IMR-90 (cell line): ENCODE measurements around the gene PDLIM1.

Experiments
- BHLHE40 ChIP-seq: fragments of 150-350 bp; IDR thresholded peaks from 2 replicates; pipeline ENCODE4 v1.6.1; 2016; ENCODE audit warnings: mild to moderate bottlenecking, low read depth, low read length
- CEBPB ChIP-seq: IDR thresholded peaks from 2 replicates; pipeline ENCODE4 v1.6.1; 2012; ENCODE audit warnings: low read depth, low read length, improper control_type of control experiment
- CTCF ChIP-seq: conservative IDR thresholded peaks from 2 replicates; pipeline ENCODE4 v1.5.1; 2012; ENCODE audit warnings: mild to moderate bottlenecking, low read depth, low read length, improper control_type of control experiment
- FOS ChIP-seq: fragments of 150-350 bp; IDR thresholded peaks from 2 replicates; pipeline ENCODE4 v1.6.1; 2016; ENCODE audit warnings: low read depth, low read length
- MAFK ChIP-seq: IDR thresholded peaks from 2 replicates; pipeline ENCODE4 v1.6.1; 2012; ENCODE audit warnings: low read depth, low read length, improper control_type of control experiment
- MAZ ChIP-seq: IDR thresholded peaks from 2 replicates; pipeline ENCODE4 v1.6.1; 2012; ENCODE audit warnings: low read depth, mild to moderate bottlenecking, low read length, improper control_type of control experiment, moderate library complexity, borderline replicate concordance
- MXI1 ChIP-seq: IDR thresholded peaks from 2 replicates; pipeline ENCODE4 v1.6.1; 2012; ENCODE audit warnings: low read depth, mild to moderate bottlenecking, low read length, moderate library complexity, borderline replicate concordance
- POLR2A ChIP-seq: IDR thresholded peaks from 2 replicates; pipeline ENCODE4 v1.6.1; 2012; ENCODE audit warnings: mild to moderate bottlenecking, low read depth, low read length
- RAD21 ChIP-seq: IDR thresholded peaks from 2 replicates; pipeline ENCODE4 v1.6.1; 2012; ENCODE audit warnings: low read length, improper control_type of control experiment
- RCOR1 ChIP-seq: IDR thresholded peaks from 2 replicates; pipeline ENCODE4 v1.6.1; 2012; ENCODE audit warnings: mild to moderate bottlenecking, low read length, improper control_type of control experiment; ENCODE audit not compliant: insufficient replicate concordance
- RFX5 ChIP-seq: IDR thresholded peaks from 2 replicates; pipeline ENCODE4 v1.8.0; 2012; ENCODE audit warnings: low read depth, mild to moderate bottlenecking, low read length, moderate library complexity
- SMC3 ChIP-seq: fragments of 150-350 bp; IDR thresholded peaks from 2 replicates; pipeline ENCODE4 v1.6.1; 2016; ENCODE audit warnings: low read depth, mild to moderate bottlenecking, antibody characterized with exemption, low read length, moderate library complexity
- USF2 ChIP-seq: fragments of 150-350 bp; IDR thresholded peaks from 2 replicates; pipeline ENCODE4 v1.6.1; 2017; ENCODE audit warnings: mild to moderate bottlenecking, antibody characterized with exemption, low read length, low read depth

- TF ChIP-seq CTCF (no peak), POLR2A (no peak), RCOR1 (no peak), BHLHE40 (no peak; the same call in 1 of the 2 replicates), USF2 (no peak), SMC3 (no peak), RAD21 (no peak), CEBPB (peak; percentile 72), MAFK (no peak), FOS (no peak), MAZ (peak; percentile 29; the same call in 1 of the 2 replicates), RFX5 (no peak), MXI1 (no peak)
Measured at GRCh38 chr10:95278061-95278988, 12.5 kb downstream of the PDLIM1 start.
